K562 (cell line): ENCODE measurements around the gene DGCR6L. TPM values are rescaled to one million over a fixed set of nuclear protein-coding genes. Genes with fewer than 3 reads are reported as not detected.
"Not testable (repeated sequence)": the region's sequence is repeated elsewhere in the genome, so short reads cannot be mapped to it uniquely, and the experiment has no call there.

ENCODE experiments used
- CHD2 ChIP-seq: IDR thresholded peaks from 2 replicates; pipeline ENCODE4 v1.6.1; 2011; ENCODE audit warnings: low read depth, low read length
- GABPB1 ChIP-seq: sonication (generic); formaldehyde crosslinking; IDR thresholded peaks from 2 replicates; pipeline ENCODE4 v1.8.0; 2022; ENCODE audit warnings: mild to moderate bottlenecking, missing genetic modification reagents
- JUN ChIP-seq, 2 experiments: sonication (generic) in 1 of 2; formaldehyde crosslinking in 1 of 2; IDR thresholded peaks; 2 replicates each; pipeline versions ENCODE4 v1.6.1 to v1.8.0; 2012 to 2022; ENCODE audit warnings: borderline replicate concordance in 2 of 2, mild to moderate bottlenecking in 2 of 2, improper control_type of control experiment in 1 of 2, low read depth in 1 of 2, low read length in 1 of 2, missing genetic modification reagents in 1 of 2
- PURB ChIP-seq: sonication (generic); formaldehyde crosslinking; IDR thresholded peaks from 2 replicates; pipeline ENCODE4 v1.9.0; 2021; ENCODE audit warnings: low read depth, mild to moderate bottlenecking, missing genetic modification reagents
- REST ChIP-seq, 2 experiments: fragments of 450-650 bp; formaldehyde crosslinking in 1 of 2; IDR thresholded peaks; 2 replicates each; pipeline versions ENCODE4 v1.4.0 to v1.6.1; 2014 to 2020; ENCODE audit warnings: mild to moderate bottlenecking in 2 of 2, borderline replicate concordance in 1 of 2, low read depth in 1 of 2
- polyA plus RNA-seq, 8 experiments: library from polyadenylated mRNA; depleted of rRNA in 4 of 8; stranded (reverse) in 5 of 8; unstranded in 3 of 8; fragments of >200 nt; fragmentation: Nextera tagmentation in 2 of 8; fragmentation: Illumina TruSeq in 1 of 8; extraction: Ambion mirVana in 2 of 8; extraction: Trizol in 1 of 8; gene quantifications; 2 replicates each; pipeline versions ENCODE4 v1.2.1 to v1.2.3, GENCODE V29; 2011 to 2014; ENCODE audit warnings: inconsistent platforms in 1 of 8, missing spikeins in 1 of 8
- total RNA-seq, 7 experiments: library from RNA; depleted of rRNA in 6 of 7; stranded (reverse); fragments of >200 nt in 6 of 7; fragmentation: Illumina TruSeq in 2 of 7; extraction: Trizol in 2 of 7; gene quantifications; 2 replicates each; pipeline versions ENCODE4 v1.2.1 to v1.2.3, GENCODE V29; 2011 to 2021; ENCODE audit warnings: low replicate concordance in 1 of 7
- TF ChIP-seq, protein P1 (sequence below): sonication (generic); formaldehyde crosslinking; IDR thresholded peaks from 2 replicates; pipeline ENCODE4 v1.8.1; 2023; ENCODE audit warnings: mild to moderate bottlenecking, missing genetic modification reagents, moderate library complexity
- TF ChIP-seq, protein P2 (sequence below): sonication (generic); formaldehyde crosslinking; IDR thresholded peaks from 2 replicates; pipeline ENCODE4 v1.8.0; 2022; ENCODE audit warnings: mild to moderate bottlenecking, missing genetic modification reagents
- TF ChIP-seq, protein P3 (sequence below), 3 experiments: fragments of 200-800 bp in 1 of 3; fragments of 250-450 bp in 1 of 3; fragments of 450-650 bp in 1 of 3; sonication (Bioruptor Pico) in 1 of 3; sonication (Bioruptor generic) in 1 of 3; formaldehyde crosslinking in 1 of 3; IDR thresholded peaks; 2 replicates each; pipeline versions ENCODE4 v1.6.1 to v1.8.0; 2016 to 2022; ENCODE audit warnings: mild to moderate bottlenecking in 2 of 3, missing genetic modification characterization in 2 of 3, missing compliant biosample characterization in 1 of 3, moderate library complexity in 1 of 3

Gene DGCR6L
- total and polyA plus RNA-seq, 9 of the 15 experiments (the other 6 are each of a cell fraction or from before 2014, with no cell fraction given), result 3.6 to 151 (median 51.0) TPM

- TF ChIP-seq, protein P1, sequence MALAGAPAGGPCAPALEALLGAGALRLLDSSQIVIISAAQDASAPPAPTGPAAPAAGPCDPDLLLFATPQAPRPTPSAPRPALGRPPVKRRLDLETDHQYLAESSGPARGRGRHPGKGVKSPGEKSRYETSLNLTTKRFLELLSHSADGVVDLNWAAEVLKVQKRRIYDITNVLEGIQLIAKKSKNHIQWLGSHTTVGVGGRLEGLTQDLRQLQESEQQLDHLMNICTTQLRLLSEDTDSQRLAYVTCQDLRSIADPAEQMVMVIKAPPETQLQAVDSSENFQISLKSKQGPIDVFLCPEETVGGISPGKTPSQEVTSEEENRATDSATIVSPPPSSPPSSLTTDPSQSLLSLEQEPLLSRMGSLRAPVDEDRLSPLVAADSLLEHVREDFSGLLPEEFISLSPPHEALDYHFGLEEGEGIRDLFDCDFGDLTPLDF (CRISPR knock-in tag), result peak; percentile 48
- TF ChIP-seq, protein P2, sequence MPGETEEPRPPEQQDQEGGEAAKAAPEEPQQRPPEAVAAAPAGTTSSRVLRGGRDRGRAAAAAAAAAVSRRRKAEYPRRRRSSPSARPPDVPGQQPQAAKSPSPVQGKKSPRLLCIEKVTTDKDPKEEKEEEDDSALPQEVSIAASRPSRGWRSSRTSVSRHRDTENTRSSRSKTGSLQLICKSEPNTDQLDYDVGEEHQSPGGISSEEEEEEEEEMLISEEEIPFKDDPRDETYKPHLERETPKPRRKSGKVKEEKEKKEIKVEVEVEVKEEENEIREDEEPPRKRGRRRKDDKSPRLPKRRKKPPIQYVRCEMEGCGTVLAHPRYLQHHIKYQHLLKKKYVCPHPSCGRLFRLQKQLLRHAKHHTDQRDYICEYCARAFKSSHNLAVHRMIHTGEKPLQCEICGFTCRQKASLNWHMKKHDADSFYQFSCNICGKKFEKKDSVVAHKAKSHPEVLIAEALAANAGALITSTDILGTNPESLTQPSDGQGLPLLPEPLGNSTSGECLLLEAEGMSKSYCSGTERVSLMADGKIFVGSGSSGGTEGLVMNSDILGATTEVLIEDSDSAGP (CRISPR knock-in tag), result peak; percentile 21; the same call in 1 of the 2 replicates
- TF ChIP-seq CHD2 (peak; percentile 24; the same call in 1 of the 2 replicates), PURB (peak; percentile 40; the same call in 1 of the 2 replicates), JUN (CRISPR knock-in tag; IDR thresholded peaks at IDR 0.05; ENCODE audit: borderline replicate concordance) (peak; percentile 66), REST (IDR thresholded peaks at IDR 0.05; ENCODE audit: borderline replicate concordance) (peak; percentile 99), REST (CRISPR knock-in tag; IDR thresholded peaks at IDR 0.05; ENCODE audit: low read depth) (peak; percentile 96), GABPB1 (CRISPR knock-in tag) (peak; percentile 23)
- TF ChIP-seq JUN (IDR thresholded peaks at IDR 0.05; ENCODE audit: borderline replicate concordance, low read depth, low read length), result not testable (repeated sequence)
- TF ChIP-seq, protein P3, sequence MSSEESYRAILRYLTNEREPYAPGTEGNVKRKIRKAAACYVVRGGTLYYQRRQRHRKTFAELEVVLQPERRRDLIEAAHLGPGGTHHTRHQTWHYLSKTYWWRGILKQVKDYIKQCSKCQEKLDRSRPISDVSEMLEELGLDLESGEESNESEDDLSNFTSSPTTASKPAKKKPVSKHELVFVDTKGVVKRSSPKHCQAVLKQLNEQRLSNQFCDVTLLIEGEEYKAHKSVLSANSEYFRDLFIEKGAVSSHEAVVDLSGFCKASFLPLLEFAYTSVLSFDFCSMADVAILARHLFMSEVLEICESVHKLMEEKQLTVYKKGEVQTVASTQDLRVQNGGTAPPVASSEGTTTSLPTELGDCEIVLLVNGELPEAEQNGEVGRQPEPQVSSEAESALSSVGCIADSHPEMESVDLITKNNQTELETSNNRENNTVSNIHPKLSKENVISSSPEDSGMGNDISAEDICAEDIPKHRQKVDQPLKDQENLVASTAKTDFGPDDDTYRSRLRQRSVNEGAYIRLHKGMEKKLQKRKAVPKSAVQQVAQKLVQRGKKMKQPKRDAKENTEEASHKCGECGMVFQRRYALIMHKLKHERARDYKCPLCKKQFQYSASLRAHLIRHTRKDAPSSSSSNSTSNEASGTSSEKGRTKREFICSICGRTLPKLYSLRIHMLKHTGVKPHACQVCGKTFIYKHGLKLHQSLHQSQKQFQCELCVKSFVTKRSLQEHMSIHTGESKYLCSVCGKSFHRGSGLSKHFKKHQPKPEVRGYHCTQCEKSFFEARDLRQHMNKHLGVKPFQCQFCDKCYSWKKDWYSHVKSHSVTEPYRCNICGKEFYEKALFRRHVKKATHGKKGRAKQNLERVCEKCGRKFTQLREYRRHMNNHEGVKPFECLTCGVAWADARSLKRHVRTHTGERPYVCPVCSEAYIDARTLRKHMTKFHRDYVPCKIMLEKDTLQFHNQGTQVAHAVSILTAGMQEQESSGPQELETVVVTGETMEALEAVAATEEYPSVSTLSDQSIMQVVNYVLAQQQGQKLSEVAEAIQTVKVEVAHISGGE (CRISPR knock-in tag; IDR thresholded peaks at IDR 0.05), result peak in 1 of 3 experiments; percentile 19; a peak in 1 of 6 replicates
These were observed 49.4 kb downstream of the DGCR6L start (continued) for GRCh38 chr22:20270190-20271113.
